ENCODE results near the gene SH3GLB2.
A peak's percentile ranks its signal among the peaks of the same experiment; 100 is the strongest.

Gene SH3GLB2

DNA sequence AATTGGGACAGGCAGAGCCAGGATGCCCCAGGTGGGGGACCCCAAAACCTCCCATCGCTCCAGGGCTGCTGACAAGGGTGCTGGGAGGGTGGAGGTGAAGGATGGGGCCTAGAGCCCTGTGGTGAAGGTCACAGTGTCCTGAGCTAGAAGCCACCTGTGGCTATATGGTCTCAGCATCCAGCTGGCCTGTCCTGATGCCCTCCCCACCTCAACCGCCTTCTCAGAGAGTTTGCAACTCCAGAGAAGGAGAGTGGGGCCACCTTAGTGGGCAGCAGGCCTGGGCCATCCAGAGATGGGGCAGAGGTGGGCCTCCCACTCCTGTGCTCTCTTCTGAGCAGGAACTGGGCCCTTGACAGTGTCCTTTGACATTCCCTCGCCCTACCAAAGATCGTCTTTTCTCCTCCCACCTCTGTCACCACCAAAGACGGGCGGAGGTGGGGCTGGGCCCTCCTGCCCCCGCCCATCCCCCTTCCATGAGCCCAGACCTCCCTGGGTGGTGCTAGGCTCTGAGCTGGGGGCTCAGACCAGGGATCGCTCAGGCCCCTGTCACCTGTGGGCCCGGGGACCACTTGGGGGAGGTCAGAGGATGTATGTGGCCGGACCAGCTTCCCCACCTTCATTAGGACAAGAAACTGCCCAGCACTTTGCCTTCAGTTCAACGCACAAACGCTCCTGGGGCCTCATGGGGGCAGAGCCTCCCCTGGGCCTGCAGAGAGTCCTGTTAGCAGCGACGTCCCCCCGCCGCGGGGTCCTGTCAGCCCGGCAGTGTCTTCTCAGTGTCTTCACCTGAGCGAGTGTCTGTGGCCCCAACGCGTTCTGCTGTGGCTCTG lies 42.8 kb upstream of the SH3GLB2 start:
- Histone ChIP-seq H2AK5ac (ENCODE audit: low read depth, low read length) (peak overlapping the region; percentile 46), H3K9me3 (replicated peaks in 1 of 2; ENCODE audit: control insufficient read depth in 2 of 2, insufficient read depth in 1 of 2, low read depth in 1 of 2, low read length in 2 of 2) (no peaks in the 10 kb centered on the region), H2BK120ac (ENCODE audit: low read depth, low read length) (no peak overlapping the region), H3K14ac (ENCODE audit: low read length) (peak overlapping the region; percentile 17), H2BK15ac (ENCODE audit: low read length) (no peak overlapping the region), H4K8ac (ENCODE audit: low read depth, low read length) (peak overlapping the region; percentile 43), H3K27me3 (ENCODE audit: control insufficient read depth in 3 of 3, insufficient read depth in 3 of 3, low read depth in 1 of 3, low read length in 3 of 3) (no peaks in the 10 kb centered on the region), H3K36me3 (replicated peaks in 1 of 2; ENCODE audit: control insufficient read depth in 2 of 2, insufficient read depth in 2 of 2, low read length in 2 of 2) (peaks cover 25 to 43% of the 10 kb centered on the region in 2 donors), H3K27ac (replicated peaks; ENCODE audit: low read length) (no peak overlapping the region), H3K4me3 (ENCODE audit: low read length in 2 of 2) (no peak overlapping the region), H4K91ac (ENCODE audit: low read depth, low read length, poor library complexity) (no peak overlapping the region), H3K23ac (ENCODE audit: low read depth, low read length, poor library complexity) (no peak overlapping the region), H3K79me1 (ENCODE audit: low read depth, low read length) (no peaks in the 10 kb centered on the region), H3K4ac (ENCODE audit: low read length) (no peak overlapping the region), H2BK5ac (ENCODE audit: low read length) (no peak overlapping the region), H2AFZ (ENCODE audit: low read length) (no peak overlapping the region), H3K9ac (ENCODE audit: low read depth, low read length, poor library complexity) (no peak overlapping the region), H3K4me1 (ENCODE audit: control insufficient read depth in 2 of 2, insufficient read depth in 1 of 2, low read depth in 1 of 2, low read length in 2 of 2) (peaks cover 0 to 3% of the 10 kb centered on the region in 2 donors), H3K4me2 (ENCODE audit: insufficient read depth, low read length, poor library complexity, severe bottlenecking) (no peak overlapping the region), H3K18ac (ENCODE audit: low read length) (no peak overlapping the region), H2BK12ac (ENCODE audit: low read length) (no peak overlapping the region)
- no CpG with 5 or more reads among the region's 21 CpGs for WGBS, 2 donors (ENCODE audit: extremely low coverage in 2 of 2, insufficient read length in 2 of 2, insufficient replicate concordance in 1 of 2)
- DNase-seq (ENCODE audit: low spot score) = no peak

DNA sequence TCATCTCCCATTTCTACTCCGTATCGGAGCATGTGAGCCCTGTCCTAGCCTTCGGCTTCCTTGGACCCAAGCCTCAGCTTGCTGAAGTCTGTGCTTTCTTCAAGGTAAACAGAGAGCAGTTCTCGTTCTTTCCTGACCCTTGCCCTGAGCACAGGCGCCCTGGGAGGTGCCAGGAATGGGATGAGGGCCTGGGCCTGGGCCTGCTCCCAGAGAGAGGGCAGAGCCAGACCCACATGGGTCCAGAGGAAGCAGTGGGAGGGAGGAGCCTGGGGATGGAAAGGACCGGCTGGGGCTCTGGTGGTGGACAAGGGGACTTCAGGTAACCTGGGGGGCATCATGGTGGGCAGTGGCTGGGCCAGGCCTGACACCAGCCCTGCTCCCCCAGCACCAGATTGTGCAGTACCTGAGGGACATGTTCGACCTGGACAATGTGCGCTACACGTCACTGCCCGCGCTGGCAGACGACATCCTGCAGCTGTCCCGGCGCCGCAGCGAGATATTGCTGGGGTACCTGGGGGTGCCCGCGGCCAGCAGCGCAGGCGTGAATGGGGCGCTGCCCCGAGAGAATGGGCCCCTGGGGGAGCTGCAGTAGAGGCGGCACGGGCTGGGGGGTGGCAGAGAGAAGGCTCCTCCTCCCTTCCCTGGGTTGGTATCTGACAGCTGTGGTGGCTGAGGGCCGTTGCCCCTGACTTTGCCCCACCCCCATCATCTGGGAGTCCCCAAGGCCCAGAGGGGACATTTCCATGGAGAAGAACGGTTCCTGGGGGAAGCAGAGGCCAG lies 41.9 kb upstream of the SH3GLB2 start:
- H2BK120ac ChIP-seq (ENCODE audit: low read depth, low read length) = no peak overlapping the region
- H3K23ac ChIP-seq (ENCODE audit: low read depth, low read length, poor library complexity) = peak overlapping the region; percentile 43
- H3K4ac ChIP-seq (ENCODE audit: low read length) = no peak overlapping the region
- H4K91ac ChIP-seq (ENCODE audit: low read depth, low read length, poor library complexity) = no peak overlapping the region
- H3K14ac ChIP-seq (ENCODE audit: low read length) = no peak overlapping the region
- no peaks in the 10 kb centered on the region for H3K79me1 ChIP-seq (ENCODE audit: low read depth, low read length)
- H2BK15ac ChIP-seq (ENCODE audit: low read length) = no peak overlapping the region
- no peak overlapping the region for H3K27ac ChIP-seq (replicated peaks; ENCODE audit: low read length)
- no peak overlapping the region for H3K4me2 ChIP-seq (ENCODE audit: insufficient read depth, low read length, poor library complexity, severe bottlenecking)
- H3K27me3 ChIP-seq (ENCODE audit: control insufficient read depth in 3 of 3, insufficient read depth in 3 of 3, low read depth in 1 of 3, low read length in 3 of 3) = no peaks in the 10 kb centered on the region
- no peak overlapping the region for H4K8ac ChIP-seq (ENCODE audit: low read depth, low read length)
- no peak overlapping the region for H2BK5ac ChIP-seq (ENCODE audit: low read length)
- H2AK5ac ChIP-seq (ENCODE audit: low read depth, low read length) = no peak overlapping the region
- H3K36me3 ChIP-seq (replicated peaks in 1 of 2; ENCODE audit: control insufficient read depth in 2 of 2, insufficient read depth in 2 of 2, low read length in 2 of 2) = peaks cover 32 to 51% of the 10 kb centered on the region in 2 donors
- peaks cover 0 to 3% of the 10 kb centered on the region in 2 donors for H3K4me1 ChIP-seq (ENCODE audit: control insufficient read depth in 2 of 2, insufficient read depth in 1 of 2, low read depth in 1 of 2, low read length in 2 of 2)
- no peak overlapping the region for H3K18ac ChIP-seq (ENCODE audit: low read length)
- no CpG with 5 or more reads among the region's 26 CpGs for WGBS, 2 donors (ENCODE audit: extremely low coverage in 2 of 2, insufficient read length in 2 of 2, insufficient replicate concordance in 1 of 2)
- no peaks in the 10 kb centered on the region for H3K9me3 ChIP-seq (replicated peaks in 1 of 2; ENCODE audit: control insufficient read depth in 2 of 2, insufficient read depth in 1 of 2, low read depth in 1 of 2, low read length in 2 of 2)
- H3K9ac ChIP-seq (ENCODE audit: low read depth, low read length, poor library complexity) = no peak overlapping the region
- no peak overlapping the region for H2AFZ ChIP-seq (ENCODE audit: low read length)
- peak overlapping the region; percentile 22 for H2BK12ac ChIP-seq (ENCODE audit: low read length)
- no peak for DNase-seq (ENCODE audit: low spot score)
- H3K4me3 ChIP-seq (ENCODE audit: low read length in 2 of 2) = no peak overlapping the region

- Histone ChIP-seq H3K4me3 (ENCODE audit: low read length in 2 of 2) (no peak overlapping the region), H3K79me1 (ENCODE audit: low read depth, low read length) (no peaks in the 10 kb centered on the region), H3K4me1 (ENCODE audit: control insufficient read depth in 2 of 2, insufficient read depth in 1 of 2, low read depth in 1 of 2, low read length in 2 of 2) (peaks cover 0 to 3% of the 10 kb centered on the region in 2 donors), H4K91ac (ENCODE audit: low read depth, low read length, poor library complexity) (no peak overlapping the region), H3K9me3 (replicated peaks in 1 of 2; ENCODE audit: control insufficient read depth in 2 of 2, insufficient read depth in 1 of 2, low read depth in 1 of 2, low read length in 2 of 2) (no peaks in the 10 kb centered on the region), H3K27ac (replicated peaks; ENCODE audit: low read length) (no peak overlapping the region), H2AFZ (ENCODE audit: low read length) (no peak overlapping the region), H2BK120ac (ENCODE audit: low read depth, low read length) (no peak overlapping the region), H2BK15ac (ENCODE audit: low read length) (no peak overlapping the region), H2BK12ac (ENCODE audit: low read length) (no peak overlapping the region), H3K36me3 (replicated peaks in 1 of 2; ENCODE audit: control insufficient read depth in 2 of 2, insufficient read depth in 2 of 2, low read length in 2 of 2) (peaks cover 33 to 57% of the 10 kb centered on the region in 2 donors), H3K23ac (ENCODE audit: low read depth, low read length, poor library complexity) (peak overlapping the region; percentile 93), H2BK5ac (ENCODE audit: low read length) (no peak overlapping the region), H4K8ac (ENCODE audit: low read depth, low read length) (no peak overlapping the region), H3K14ac (ENCODE audit: low read length) (no peak overlapping the region), H3K4me2 (ENCODE audit: insufficient read depth, low read length, poor library complexity, severe bottlenecking) (no peak overlapping the region), H3K9ac (ENCODE audit: low read depth, low read length, poor library complexity) (no peak overlapping the region), H3K4ac (ENCODE audit: low read length) (no peak overlapping the region), H3K18ac (ENCODE audit: low read length) (peak overlapping the region; percentile 41), H2AK5ac (ENCODE audit: low read depth, low read length) (no peak overlapping the region), H3K27me3 (ENCODE audit: control insufficient read depth in 3 of 3, insufficient read depth in 3 of 3, low read depth in 1 of 3, low read length in 3 of 3) (no peaks in the 10 kb centered on the region)
- no CpG with 5 or more reads among the region's 31 CpGs for WGBS, 2 donors (ENCODE audit: extremely low coverage in 2 of 2, insufficient read length in 2 of 2, insufficient replicate concordance in 1 of 2)
- no peak for DNase-seq (ENCODE audit: low spot score)
Measured at GRCh38 chr9:129068990-129069861, 41.1 kb upstream of the SH3GLB2 start.

Data from neuronal stem cell (in vitro differentiated cells).